AG04450 (cell line): ENCODE measurements around the gene RNF4. TPM values are rescaled to one million over a fixed set of nuclear protein-coding genes. Genes with fewer than 3 reads are reported as not detected.

ENCODE experiments used
- CTCF ChIA-PET: fragments of 300-600, 350-600 bp; formaldehyde crosslinking; extraction: SDS; loops from one replicate; lab custom pipeline; 2022; ENCODE audit warnings: antibody characterized with exemption, inconsistent platforms; lab: Charles Lee
- POLR2A ChIA-PET: fragments of 350-600 bp; formaldehyde crosslinking; extraction: SDS; loops from one replicate; lab custom pipeline; 2021; ENCODE audit warnings: antibody characterized with exemption, inconsistent platforms; lab: Yijun Ruan, JAX
- DNase-seq: peaks from one replicate; pipeline ENCODE4 v3.0.0-alpha.2; 2011; ENCODE audit warnings: low read depth, low spot score
- H3K27ac ChIP-seq: one replicate; pipeline ENCODE4 v1.5.1; 2012; ENCODE audit warnings: low read depth, low read length, control low read depth
- H3K27me3 ChIP-seq: one replicate; pipeline ENCODE4 v1.6.0; 2012; ENCODE audit warnings: low read length; ENCODE audit not compliant: control insufficient read depth, insufficient read depth
- H3K4me3 ChIP-seq: 2 replicates; pipeline ENCODE4 v1.5.1; 2011; ENCODE audit warnings: mild to moderate bottlenecking, low read depth, low read length, control low read depth
- H3K9me3 ChIP-seq: 2 replicates; pipeline ENCODE4 v1.5.1; 2012; ENCODE audit warnings: low read length; ENCODE audit not compliant: control insufficient read depth, insufficient read depth
- polyA plus RNA-seq: library from polyadenylated mRNA; depleted of rRNA; stranded (reverse); fragments of >200 nt; gene quantifications from 2 replicates; pipeline ENCODE4 v1.2.3, GENCODE V29; 2011
- TF ChIP-seq, protein P1 (sequence below): IDR thresholded peaks from 2 replicates; pipeline ENCODE4 v1.5.1; 2011; ENCODE audit warnings: low read depth, low read length, control low read depth, inconsistent platforms

Gene RNF4
- polyA plus RNA-seq, 1 experiment, result 95.4 TPM

GRCh38 chr4:2497324-2497723, 28.4 kb downstream of the RNF4 start:
- H3K27me3 ChIP-seq, result no peaks in the 10 kb centered on the region

DNA sequence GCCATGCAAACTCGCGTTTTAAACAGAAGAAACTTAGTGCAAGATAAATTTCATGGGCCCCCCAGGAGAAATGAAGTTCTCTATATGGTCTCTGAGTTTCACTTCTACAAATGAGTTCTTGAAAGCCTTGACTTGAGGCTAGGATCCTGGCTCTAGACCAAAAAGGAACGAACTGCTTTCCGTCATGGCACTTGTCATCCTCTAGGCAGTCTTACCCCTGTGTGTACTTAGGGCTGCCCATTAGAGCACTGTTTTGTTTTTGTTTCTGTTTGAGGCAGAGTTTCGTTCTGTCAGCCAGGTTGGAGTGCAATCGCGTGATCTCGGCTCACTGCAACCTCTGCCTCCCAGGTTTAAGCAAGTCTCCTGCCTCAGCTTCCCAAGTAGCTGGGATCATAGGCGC, 29.0 kb downstream of the RNF4 start:
- no peaks in the 10 kb centered on the region for H3K27me3 ChIP-seq
- H3K27ac ChIP-seq, result no peak overlapping the region
- ChIA-PET CTCF (no interaction called here), POLR2A (no interaction called here)
- TF ChIP-seq, protein P1, sequence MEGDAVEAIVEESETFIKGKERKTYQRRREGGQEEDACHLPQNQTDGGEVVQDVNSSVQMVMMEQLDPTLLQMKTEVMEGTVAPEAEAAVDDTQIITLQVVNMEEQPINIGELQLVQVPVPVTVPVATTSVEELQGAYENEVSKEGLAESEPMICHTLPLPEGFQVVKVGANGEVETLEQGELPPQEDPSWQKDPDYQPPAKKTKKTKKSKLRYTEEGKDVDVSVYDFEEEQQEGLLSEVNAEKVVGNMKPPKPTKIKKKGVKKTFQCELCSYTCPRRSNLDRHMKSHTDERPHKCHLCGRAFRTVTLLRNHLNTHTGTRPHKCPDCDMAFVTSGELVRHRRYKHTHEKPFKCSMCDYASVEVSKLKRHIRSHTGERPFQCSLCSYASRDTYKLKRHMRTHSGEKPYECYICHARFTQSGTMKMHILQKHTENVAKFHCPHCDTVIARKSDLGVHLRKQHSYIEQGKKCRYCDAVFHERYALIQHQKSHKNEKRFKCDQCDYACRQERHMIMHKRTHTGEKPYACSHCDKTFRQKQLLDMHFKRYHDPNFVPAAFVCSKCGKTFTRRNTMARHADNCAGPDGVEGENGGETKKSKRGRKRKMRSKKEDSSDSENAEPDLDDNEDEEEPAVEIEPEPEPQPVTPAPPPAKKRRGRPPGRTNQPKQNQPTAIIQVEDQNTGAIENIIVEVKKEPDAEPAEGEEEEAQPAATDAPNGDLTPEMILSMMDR, result no peak
- no peak overlapping the region for H3K4me3 ChIP-seq
- DNase-seq, result no peak
- no peaks in the 10 kb centered on the region for H3K9me3 ChIP-seq

More at GRCh38 chr4:2497324-2497723, 28.4 kb downstream of the RNF4 start:
- Histone ChIP-seq H3K9me3 (no peaks in the 10 kb centered on the region), H3K27ac (no peak overlapping the region), H3K4me3 (no peak overlapping the region)
- TF ChIP-seq, protein P1, result no peak
- ChIA-PET CTCF (no interaction called here), POLR2A (no interaction called here)
- no peak for DNase-seq

DNA sequence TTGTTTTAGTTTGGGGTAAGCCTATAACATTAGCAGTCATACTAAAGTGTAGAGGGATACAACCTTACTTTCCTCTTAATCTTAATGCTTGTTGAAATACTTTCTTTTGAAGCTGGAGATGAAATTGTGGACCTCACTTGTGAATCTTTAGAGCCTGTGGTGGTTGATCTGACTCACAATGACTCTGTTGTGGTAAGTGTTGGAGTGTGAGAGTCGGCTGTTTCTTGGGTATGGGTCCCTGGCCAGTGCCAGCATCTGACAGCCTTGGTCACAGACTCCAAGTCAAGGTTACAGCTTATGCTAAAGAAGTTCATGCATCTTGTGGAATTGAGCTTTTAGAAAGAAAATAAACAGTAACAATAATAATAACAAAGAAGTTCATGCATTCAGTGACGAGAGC, 31.6 kb downstream of the RNF4 start:
- ChIA-PET CTCF (no interaction called here), POLR2A (no interaction called here)
- DNase-seq, result no peak
- Histone ChIP-seq H3K9me3 (no peaks in the 10 kb centered on the region), H3K27ac (no peak overlapping the region), H3K27me3 (no peaks in the 10 kb centered on the region), H3K4me3 (no peak overlapping the region)
- TF ChIP-seq, protein P1, result no peak

DNA sequence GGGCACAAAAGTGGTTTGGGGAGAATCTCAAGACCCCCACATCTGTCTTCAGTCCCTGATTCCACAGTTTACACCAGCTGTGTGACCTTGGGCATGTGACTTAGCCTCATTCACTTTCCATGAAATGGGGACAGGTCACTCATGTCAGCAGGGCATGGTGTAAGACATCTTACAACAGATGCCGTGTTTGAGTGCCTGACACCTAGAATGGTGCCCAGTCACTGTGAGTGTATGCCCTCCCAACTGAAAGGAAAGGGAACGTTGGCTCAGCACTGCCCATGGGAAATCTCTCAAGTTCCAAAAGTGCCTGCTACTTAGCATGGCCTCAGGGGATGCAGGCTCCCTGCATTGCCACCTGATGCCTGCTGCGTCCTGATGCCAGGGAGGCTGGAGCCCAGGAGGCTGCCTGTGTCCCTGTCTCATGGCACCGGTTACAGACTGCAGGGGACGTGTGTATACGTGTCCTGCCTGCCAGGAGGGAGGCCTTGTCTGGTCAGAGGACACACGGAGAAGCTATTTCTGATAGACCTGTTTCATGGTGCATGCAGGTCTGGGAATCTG, 32.2 kb downstream of the RNF4 start:
- Histone ChIP-seq H3K27me3 (no peaks in the 10 kb centered on the region), H3K27ac (no peak overlapping the region), H3K4me3 (no peak overlapping the region), H3K9me3 (no peaks in the 10 kb centered on the region)
- ChIA-PET POLR2A (no interaction called here), CTCF (no interaction called here)
- no peak for DNase-seq
- TF ChIP-seq, protein P1, result no peak

DNA sequence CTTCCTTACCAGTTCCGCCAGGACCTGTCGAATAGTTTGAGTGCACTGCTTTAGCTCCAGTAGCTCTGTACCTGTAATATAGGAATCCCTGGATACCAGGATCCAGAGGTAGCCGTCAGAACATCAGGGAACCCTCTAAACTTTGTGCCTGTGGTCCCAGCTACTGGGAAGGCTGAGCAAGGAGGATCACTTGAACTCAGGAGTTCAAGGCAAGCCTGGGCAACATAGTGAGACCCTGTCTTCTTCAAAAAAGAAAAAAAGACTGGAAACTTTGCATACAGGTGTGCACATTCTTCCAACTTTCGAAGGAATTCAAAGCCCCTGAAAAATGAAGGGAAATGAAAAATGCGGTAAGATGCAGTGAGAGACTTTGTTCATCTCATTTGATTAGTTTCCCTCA, 34.9 kb downstream of the RNF4 start:
- ChIA-PET CTCF (no interaction called here), POLR2A (interaction anchor here (0.6 kb wide), 1 partner anchor 72 kb away, joined by 6 read pairs; no protein-coding TSS in a partner anchor)
- H3K27ac ChIP-seq, result no peak overlapping the region
- TF ChIP-seq, protein P1, result no peak
- H3K9me3 ChIP-seq, result no peaks in the 10 kb centered on the region
- no peaks in the 10 kb centered on the region for H3K27me3 ChIP-seq
- no peak for DNase-seq
- no peak overlapping the region for H3K4me3 ChIP-seq
